Bronchial epithelial cell (primary cell): ENCODE measurements around the gene ALOXE3. TPM values are rescaled to one million over a fixed set of nuclear protein-coding genes. Genes with fewer than 3 reads are reported as not detected.

ENCODE experiments used
- DNase-seq: peaks from one replicate; pipeline ENCODE4 v3.0.0-alpha.2; 2010; ENCODE audit warnings: low read depth
- FAIRE-seq: peaks from 2 replicates; lab custom pipeline; 2011; peaks lifted over from hg19 to GRCh38; lab: Jason Lieb, UNC
- H3K27me3 ChIP-seq: 2 replicates; pipeline ENCODE4 v1.5.1; 2011; ENCODE audit warnings: low read length; ENCODE audit not compliant: control insufficient read depth, insufficient read depth
- H3K36me3 ChIP-seq: 2 replicates; pipeline ENCODE4 v1.5.1; 2011; ENCODE audit warnings: low read length; ENCODE audit not compliant: control insufficient read depth, insufficient read depth
- H3K4me3 ChIP-seq: 2 replicates; pipeline ENCODE4 v1.5.1; 2011; ENCODE audit warnings: mild to moderate bottlenecking, low read depth, low read length, control low read depth
- total RNA-seq: library from RNA; depleted of rRNA; stranded (reverse); fragments of >200 nt; gene quantifications from 2 replicates; pipeline ENCODE4 v1.2.1, GENCODE V29; 2014
- TF ChIP-seq, protein P1 (sequence below): IDR thresholded peaks from 2 replicates; pipeline ENCODE4 v1.5.1; 2011; ENCODE audit warnings: mild to moderate bottlenecking, moderate library complexity, low read length, control low read depth, inconsistent platforms; ENCODE audit not compliant: insufficient read depth, severe bottlenecking

The ALOXE3 gene
- total RNA-seq, 1 donor from 2014 or later = 1.3 TPM

DNA sequence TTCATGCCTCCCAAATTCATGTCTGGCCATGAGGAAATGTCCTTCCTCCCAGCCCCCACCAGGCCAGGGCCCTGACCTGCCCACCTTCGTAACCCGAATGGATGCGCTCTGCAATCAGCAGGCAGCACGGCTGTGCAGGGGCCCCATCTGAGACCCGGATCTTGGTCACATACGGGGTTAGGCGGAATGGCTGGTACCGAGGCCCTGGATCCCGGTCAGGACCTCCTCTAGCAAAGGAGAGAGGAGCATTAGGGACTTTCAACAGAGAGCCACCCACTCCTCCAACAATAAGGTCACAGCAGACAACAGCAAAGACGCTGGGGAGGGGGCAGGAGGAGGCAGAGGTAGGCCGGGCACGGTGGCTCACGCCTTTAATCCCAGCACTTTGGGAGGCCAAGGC, 30.2 kb upstream of the ALOXE3 start:
- FAIRE-seq (no peak), DNase-seq (no peak)
- H3K27me3 ChIP-seq = no peaks in the 10 kb centered on the region
- TF ChIP-seq, protein P1, sequence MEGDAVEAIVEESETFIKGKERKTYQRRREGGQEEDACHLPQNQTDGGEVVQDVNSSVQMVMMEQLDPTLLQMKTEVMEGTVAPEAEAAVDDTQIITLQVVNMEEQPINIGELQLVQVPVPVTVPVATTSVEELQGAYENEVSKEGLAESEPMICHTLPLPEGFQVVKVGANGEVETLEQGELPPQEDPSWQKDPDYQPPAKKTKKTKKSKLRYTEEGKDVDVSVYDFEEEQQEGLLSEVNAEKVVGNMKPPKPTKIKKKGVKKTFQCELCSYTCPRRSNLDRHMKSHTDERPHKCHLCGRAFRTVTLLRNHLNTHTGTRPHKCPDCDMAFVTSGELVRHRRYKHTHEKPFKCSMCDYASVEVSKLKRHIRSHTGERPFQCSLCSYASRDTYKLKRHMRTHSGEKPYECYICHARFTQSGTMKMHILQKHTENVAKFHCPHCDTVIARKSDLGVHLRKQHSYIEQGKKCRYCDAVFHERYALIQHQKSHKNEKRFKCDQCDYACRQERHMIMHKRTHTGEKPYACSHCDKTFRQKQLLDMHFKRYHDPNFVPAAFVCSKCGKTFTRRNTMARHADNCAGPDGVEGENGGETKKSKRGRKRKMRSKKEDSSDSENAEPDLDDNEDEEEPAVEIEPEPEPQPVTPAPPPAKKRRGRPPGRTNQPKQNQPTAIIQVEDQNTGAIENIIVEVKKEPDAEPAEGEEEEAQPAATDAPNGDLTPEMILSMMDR = no peak
- no peak overlapping the region for H3K4me3 ChIP-seq
- peaks cover 81% of the 10 kb centered on the region for H3K36me3 ChIP-seq

DNA sequence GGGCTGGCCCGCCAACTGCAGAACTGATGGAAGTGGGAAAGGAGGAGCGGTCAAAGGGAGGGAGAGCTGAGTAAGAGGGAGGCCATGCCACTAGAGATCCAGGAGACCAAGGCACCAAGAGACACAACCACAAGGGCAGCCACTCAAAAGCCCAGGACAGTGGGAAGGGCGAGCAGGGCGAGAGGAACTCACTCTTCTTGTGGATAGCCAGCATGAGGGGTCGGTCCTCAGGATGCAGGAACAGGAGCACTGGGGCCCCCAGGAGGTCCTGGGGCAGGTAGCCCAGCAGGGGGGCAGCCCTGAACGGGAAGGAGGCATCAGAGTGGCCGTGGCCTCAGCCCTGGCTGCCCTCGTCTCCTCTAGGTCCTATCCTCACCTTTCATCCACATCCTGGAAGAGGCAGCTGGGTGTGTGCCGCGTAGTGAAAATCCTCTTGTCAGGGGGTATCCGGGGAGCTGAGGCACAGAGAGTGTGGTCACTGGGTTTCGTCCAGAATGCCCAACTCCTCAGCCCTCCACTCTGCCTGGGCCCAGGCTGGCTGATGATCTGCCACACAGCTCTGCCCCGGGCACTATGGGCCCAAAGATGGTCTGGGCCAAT, 29.6 kb upstream of the ALOXE3 start:
- peaks cover 83% of the 10 kb centered on the region for H3K36me3 ChIP-seq
- TF ChIP-seq, protein P1 = no peak
- H3K4me3 ChIP-seq = no peak overlapping the region
- DNase-seq (no peak), FAIRE-seq (no peak)
- no peaks in the 10 kb centered on the region for H3K27me3 ChIP-seq

DNA sequence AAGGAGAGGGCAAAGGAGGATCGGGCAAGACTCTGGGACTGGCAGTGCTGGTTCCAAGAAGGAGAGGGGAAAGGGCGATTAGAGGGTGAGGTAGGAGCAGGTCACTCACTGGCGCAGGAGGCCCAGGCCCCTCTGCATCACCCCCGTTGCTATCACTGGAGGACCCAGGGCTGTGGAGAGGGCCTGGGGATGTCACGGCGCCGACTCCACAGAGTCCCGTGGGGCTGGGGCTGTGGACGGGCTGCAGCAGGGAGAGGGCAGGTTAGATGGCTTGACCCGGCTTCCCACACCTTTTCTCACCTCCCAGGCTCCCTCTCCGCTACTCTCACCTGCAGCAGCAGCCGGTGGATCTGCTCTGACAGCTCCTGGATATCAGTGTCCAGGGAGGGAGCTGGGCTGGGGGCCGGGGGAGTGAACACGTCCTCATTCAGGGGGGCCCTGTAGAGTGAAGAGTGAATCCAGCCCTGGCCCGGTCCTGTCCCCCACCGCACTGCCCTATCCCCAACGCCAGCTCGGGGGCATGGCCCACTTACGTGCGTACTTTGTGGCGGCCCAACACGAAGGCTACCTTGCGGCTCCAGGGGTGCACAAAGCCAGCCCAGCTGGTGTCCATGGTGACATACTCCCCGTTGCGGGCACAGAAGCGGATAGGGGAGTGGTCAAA, 29.0 kb upstream of the ALOXE3 start:
- H3K4me3 ChIP-seq = no peak overlapping the region
- FAIRE-seq (no peak), DNase-seq (no peak)
- no peaks in the 10 kb centered on the region for H3K27me3 ChIP-seq
- H3K36me3 ChIP-seq = peaks cover 87% of the 10 kb centered on the region
- TF ChIP-seq, protein P1 = no peak

DNA sequence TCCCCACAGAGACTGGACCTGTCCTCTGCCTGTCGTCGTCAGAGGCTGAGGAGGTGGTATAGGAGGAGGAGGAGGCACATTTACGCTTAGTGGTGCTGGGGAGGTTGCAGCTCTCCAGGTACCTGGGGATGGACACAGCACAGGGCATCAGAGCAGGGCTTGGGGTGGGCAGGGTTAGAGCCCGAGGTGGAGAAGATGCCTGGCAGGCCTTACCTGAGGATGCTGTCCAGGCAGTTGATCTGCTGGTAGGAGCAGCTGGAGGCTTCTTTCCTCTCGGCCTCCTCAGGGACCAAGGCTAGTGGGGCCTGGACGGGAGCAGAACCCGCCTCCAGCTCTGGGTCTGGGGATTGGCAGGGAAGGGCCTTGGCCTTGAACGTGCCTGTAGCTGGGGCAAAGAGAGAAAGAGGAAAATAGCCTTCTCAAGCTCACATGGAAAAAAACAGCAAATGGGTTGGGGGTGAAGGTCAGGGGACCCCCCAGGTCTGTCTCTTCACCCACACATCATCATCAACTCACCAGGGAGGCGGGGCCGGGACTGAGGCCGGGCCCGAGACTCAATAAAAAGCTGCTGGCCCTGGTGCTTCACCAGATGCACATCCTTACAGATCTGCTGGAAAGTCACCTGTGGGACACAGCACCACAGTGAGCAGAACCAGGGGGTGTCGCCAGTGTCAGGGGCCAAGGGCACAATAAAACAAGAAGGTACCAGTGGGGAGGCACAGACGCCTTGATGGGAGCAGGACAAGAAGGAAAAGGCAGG, 28.2 kb upstream of the ALOXE3 start:
- DNase-seq = no peak
- H3K4me3 ChIP-seq = no peak overlapping the region
- H3K36me3 ChIP-seq = peaks cover 87% of the 10 kb centered on the region
- H3K27me3 ChIP-seq = no peaks in the 10 kb centered on the region
- FAIRE-seq = no peak
- TF ChIP-seq, protein P1 = no peak

DNA sequence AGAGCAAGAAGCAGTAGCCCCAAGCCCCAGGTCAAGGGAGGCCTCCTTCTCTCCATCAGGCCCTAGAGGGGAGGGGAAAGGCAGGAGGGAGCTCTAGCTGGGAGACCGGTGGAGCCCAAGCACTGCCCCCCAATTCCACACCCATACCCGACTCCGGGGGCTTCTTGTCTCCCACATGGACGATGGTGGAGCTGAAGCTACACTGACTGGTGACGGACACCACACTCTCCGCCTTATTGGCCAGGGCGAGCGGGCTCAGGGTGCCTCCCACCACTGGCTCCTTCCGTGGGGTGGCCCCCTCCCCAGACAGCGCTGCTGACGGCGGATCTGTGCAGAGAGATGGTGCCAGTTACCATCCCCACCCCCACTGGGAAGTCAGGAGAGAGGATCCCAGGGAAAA, 27.5 kb upstream of the ALOXE3 start:
- DNase-seq (no peak), FAIRE-seq (no peak)
- Histone ChIP-seq H3K27me3 (no peaks in the 10 kb centered on the region), H3K36me3 (peaks cover 86% of the 10 kb centered on the region), H3K4me3 (no peak overlapping the region)
- TF ChIP-seq, protein P1 = no peak
